SK-N-MC (cell line): ENCODE data around the gene NUDT22.

ENCODE experiments used
- DNase-seq: peaks from one replicate; pipeline ENCODE4 v3.0.0-alpha.2; 2011; ENCODE audit warnings: low read depth, low spot score
- H3K27ac ChIP-seq: fragments of 200-600 bp; sonication (generic); 2 replicates; pipeline ENCODE4 v1.5.1; 2016; ENCODE audit warnings: mixed run types
- H3K36me3 ChIP-seq: fragments of 200-600 bp; sonication (generic); 2 replicates; pipeline ENCODE4 v1.6.1; 2017; ENCODE audit warnings: antibody characterized with exemption, low read length, mixed read lengths; ENCODE audit not compliant: insufficient read depth
- H3K4me3 ChIP-seq: fragments of 200-600 bp; sonication (generic); 2 replicates; pipeline ENCODE4 v1.5.1; 2016
- H3K9ac ChIP-seq: fragments of 200-600 bp; sonication (generic); 2 replicates; pipeline ENCODE4 v1.8.0; 2017; ENCODE audit warnings: mixed run types, mixed read lengths; ENCODE audit not compliant: insufficient read length
- H3K9me3 ChIP-seq: fragments of 200-600 bp; sonication (generic); 2 replicates; pipeline ENCODE4 v1.6.1; 2017; ENCODE audit warnings: low read depth, mild to moderate bottlenecking, antibody characterized with exemption, low read length, moderate library complexity, mixed read lengths
- EZH2 ChIP-seq: fragments of 200-600 bp; sonication (generic); IDR thresholded peaks from one replicate; pipeline ENCODE4 v1.6.1; 2017; ENCODE audit warnings: antibody characterized with exemption
- FOXP2 ChIP-seq: optimal IDR thresholded peaks from 2 replicates; pipeline ENCODE3; 2011; ENCODE audit warnings: mild to moderate bottlenecking, moderate library complexity; ENCODE audit not compliant: insufficient read depth; ENCODE audit errors: extremely low read length, control extremely low read depth
- POLR2AphosphoS5 ChIP-seq: IDR thresholded peaks from 2 replicates; pipeline ENCODE4 v1.6.1; 2012; ENCODE audit warnings: mild to moderate bottlenecking, low read depth, low read length, borderline replicate concordance

The NUDT22 gene

GRCh38 chr11:64251753-64252002 lies 25.6 kb downstream of the NUDT22 start:
- Histone ChIP-seq H3K4me3 (peak overlapping the region; percentile 94), H3K36me3 (peaks cover 15% of the 10 kb centered on the region; the same call in 1 of the 2 replicates), H3K27ac (no peak overlapping the region), H3K9ac (peak overlapping the region; percentile 83), H3K9me3 (no peaks in the 10 kb centered on the region)
- TF ChIP-seq FOXP2, result no peak
- TF ChIP-seq POLR2AphosphoS5, result no peak
- no peak for TF ChIP-seq EZH2
- DNase-seq, result no peak

- 0 out of 2 replicates have a peak overlapping the region, but pooled peaks have one; percentile 19 for H3K27ac ChIP-seq
- TF ChIP-seq EZH2 (no peak), POLR2AphosphoS5 (peak; percentile 59; the same call in 1 of the 2 replicates), FOXP2 (no peak)
- peak overlapping the region; percentile 94 for H3K4me3 ChIP-seq
- H3K9me3 ChIP-seq, result no peaks in the 10 kb centered on the region
- peaks cover 15% of the 10 kb centered on the region; the same call in 1 of the 2 replicates for H3K36me3 ChIP-seq
- H3K9ac ChIP-seq, result peak overlapping the region; percentile 83
- DNase-seq, result no peak
Measured at GRCh38 chr11:64252003-64252872, 26.2 kb downstream of the NUDT22 start.

GRCh38 chr11:64253043-64253442 lies 27.0 kb downstream of the NUDT22 start:
- Histone ChIP-seq H3K9ac (no peak overlapping the region), H3K27ac (0 out of 2 replicates have a peak overlapping the region, but pooled peaks have one; percentile 19), H3K4me3 (peak overlapping the region; percentile 94), H3K36me3 (peaks cover 15% of the 10 kb centered on the region; the same call in 1 of the 2 replicates), H3K9me3 (no peaks in the 10 kb centered on the region)
- DNase-seq, result no peak
- TF ChIP-seq EZH2 (no peak), FOXP2 (no peak), POLR2AphosphoS5 (no peak)

GRCh38 chr11:64253481-64253880 lies 27.4 kb downstream of the NUDT22 start:
- no peak for DNase-seq
- no peak overlapping the region for H3K9ac ChIP-seq
- H3K27ac ChIP-seq, result no peak overlapping the region
- H3K36me3 ChIP-seq, result peaks cover 17% of the 10 kb centered on the region; the same call in 1 of the 2 replicates
- no peak for TF ChIP-seq POLR2AphosphoS5
- H3K9me3 ChIP-seq, result no peaks in the 10 kb centered on the region
- no peak overlapping the region for H3K4me3 ChIP-seq

- DNase-seq, result no peak
- Histone ChIP-seq H3K36me3 (peaks cover 23% of the 10 kb centered on the region; the same call in 1 of the 2 replicates), H3K4me3 (no peak overlapping the region), H3K27ac (no peak overlapping the region), H3K9ac (no peak overlapping the region), H3K9me3 (no peaks in the 10 kb centered on the region)
- TF ChIP-seq FOXP2, result no peak
- no peak for TF ChIP-seq EZH2
- no peak for TF ChIP-seq POLR2AphosphoS5
Measured at GRCh38 chr11:64254326-64254725, 28.3 kb downstream of the NUDT22 start.

- peaks cover 31% of the 10 kb centered on the region; the same call in 1 of the 2 replicates for H3K36me3 ChIP-seq
- H3K9me3 ChIP-seq, result no peaks in the 10 kb centered on the region
- TF ChIP-seq POLR2AphosphoS5 (no peak), EZH2 (no peak), FOXP2 (no peak)
- DNase-seq, result no peak
- no peak overlapping the region for H3K27ac ChIP-seq
- no peak overlapping the region for H3K4me3 ChIP-seq
- H3K9ac ChIP-seq, result no peak overlapping the region
Measured at GRCh38 chr11:64255135-64256128, 29.4 kb downstream of the NUDT22 start.

GRCh38 chr11:64256300-64256699 lies 30.2 kb downstream of the NUDT22 start:
- peaks cover 31% of the 10 kb centered on the region; the same call in 1 of the 2 replicates for H3K36me3 ChIP-seq
- no peak overlapping the region for H3K27ac ChIP-seq
- no peak overlapping the region for H3K4me3 ChIP-seq
- TF ChIP-seq FOXP2, result no peak
- TF ChIP-seq POLR2AphosphoS5, result no peak
- TF ChIP-seq EZH2, result no peak
- no peaks in the 10 kb centered on the region for H3K9me3 ChIP-seq
- H3K9ac ChIP-seq, result no peak overlapping the region
- no peak for DNase-seq

GRCh38 chr11:64258356-64258755 lies 32.3 kb downstream of the NUDT22 start:
- TF ChIP-seq EZH2 (no peak), POLR2AphosphoS5 (no peak), FOXP2 (no peak)
- no peaks in the 10 kb centered on the region for H3K9me3 ChIP-seq
- H3K27ac ChIP-seq, result no peak overlapping the region
- no peak for DNase-seq
- no peak overlapping the region for H3K9ac ChIP-seq
- no peak overlapping the region for H3K4me3 ChIP-seq
- peaks cover 43% of the 10 kb centered on the region; the same call in 1 of the 2 replicates for H3K36me3 ChIP-seq
